Right lobe of liver (tissue), 6 donors: Measurements from ENCODE around the gene TRANK1. TPM values are rescaled to one million over a fixed set of nuclear protein-coding genes. Genes with fewer than 3 reads are reported as not detected.
A peak's percentile ranks its signal among the peaks of the same experiment; 100 is the strongest.

Source experiments
- ATAC-seq, 4 donors: fragments of 200-7000 bp; cut with Tn5 transposase; one replicate each; pipeline ENCODE4 v1.9.1; 2020; ENCODE audit warnings: mild to moderate bottlenecking in 4 of 4, moderate library complexity in 4 of 4
- DNase-seq, 3 donors: peaks; one replicate each; pipeline ENCODE4 v3.0.0-alpha.2; 2020
- H3K27ac ChIP-seq, 3 donors: fragments of 200-600 bp; one replicate each; pipeline ENCODE4 v1.8.0; 2022
- H3K27me3 ChIP-seq, 2 donors: fragments of 200-600 bp; one replicate each; pipeline ENCODE4 v1.8.0; 2022
- H3K36me3 ChIP-seq, 4 donors: fragments of 200-600 bp; sonication (generic) in 1 of 4; one replicate each; pipeline versions ENCODE4 v1.5.1 to v1.8.0; 2017 to 2022; ENCODE audit warnings: control low read depth in 1 of 4
- H3K4me1 ChIP-seq, 4 donors: fragments of 200-600 bp; sonication (generic) in 1 of 4; one replicate each; pipeline versions ENCODE4 v1.5.1 to v1.8.0; 2017 to 2022; ENCODE audit warnings: control low read depth in 1 of 4
- H3K4me3 ChIP-seq, 3 donors: fragments of 200-600 bp; one replicate each; pipeline ENCODE4 v1.8.0; 2022
- H3K9me3 ChIP-seq, 4 donors: fragments of 200-600 bp; sonication (generic) in 1 of 4; one replicate each; pipeline versions ENCODE4 v1.5.1 to v1.8.0; 2017 to 2022; ENCODE audit warnings: control low read depth in 1 of 4
- POLR2A ChIP-seq: fragments of 450-650 bp; IDR thresholded peaks from one replicate; pipeline ENCODE4 v1.6.1; 2017; ENCODE audit warnings: antibody characterized with exemption, mild to moderate bottlenecking
- WGBS: methylation state at CpG from one replicate; pipeline ENCODE4 v1.1.6; 2018; ENCODE audit warnings: low coverage, low lambda C conversion rate; ENCODE audit not compliant: insufficient coverage; ENCODE audit errors: missing lambda C conversion rate; 5-methylcytosine and 5-hydroxymethylcytosine counted together
- intact Hi-C, 2 donors: fragments of 100-400 bp; cut with DNase I; formaldehyde crosslinking; loops; one replicate each; pipeline versions ENCODE4 v1.11.2 to v1.14.1; 2022
- total RNA-seq, 6 experiments: library from RNA; depleted of rRNA in 2 of 6; stranded (reverse); fragments of >200 nt in 2 of 6; fragmentation: NEBNext Ultra II Directional in 3 of 6; extraction: Animal tissue kit (Norgen Biotek cat#: 25700) in 3 of 6; gene quantifications; one replicate each; pipeline versions ENCODE4 v1.1.0 to v1.2.4, GENCODE V29; 2016 to 2023
- TF ChIP-seq, protein P1 (sequence below), 4 donors: fragments of 200-600 bp in 3 of 4; fragments of 450-650 bp in 1 of 4; IDR thresholded peaks; one replicate each; pipeline versions ENCODE4 v1.5.1 to v1.8.0; 2016 to 2022; ENCODE audit warnings: antibody characterized with exemption in 4 of 4, mild to moderate bottlenecking in 2 of 4
- donor health status: DM: no; HTN: yes; CAD: no.
- donor health status: DM: no; HTN: no; CAD: no.
- donor health status: DM: no; HTN: no; CAD: no.
- donor health status: DM: no; HTN: yes; CAD: no.
- donor health status: DM: no; HTN: yes; CAD: no.

Gene TRANK1
- total RNA-seq, 6 experiments from 2014 or later, result 8.8 to 33.9 (median 19.6) TPM

DNA sequence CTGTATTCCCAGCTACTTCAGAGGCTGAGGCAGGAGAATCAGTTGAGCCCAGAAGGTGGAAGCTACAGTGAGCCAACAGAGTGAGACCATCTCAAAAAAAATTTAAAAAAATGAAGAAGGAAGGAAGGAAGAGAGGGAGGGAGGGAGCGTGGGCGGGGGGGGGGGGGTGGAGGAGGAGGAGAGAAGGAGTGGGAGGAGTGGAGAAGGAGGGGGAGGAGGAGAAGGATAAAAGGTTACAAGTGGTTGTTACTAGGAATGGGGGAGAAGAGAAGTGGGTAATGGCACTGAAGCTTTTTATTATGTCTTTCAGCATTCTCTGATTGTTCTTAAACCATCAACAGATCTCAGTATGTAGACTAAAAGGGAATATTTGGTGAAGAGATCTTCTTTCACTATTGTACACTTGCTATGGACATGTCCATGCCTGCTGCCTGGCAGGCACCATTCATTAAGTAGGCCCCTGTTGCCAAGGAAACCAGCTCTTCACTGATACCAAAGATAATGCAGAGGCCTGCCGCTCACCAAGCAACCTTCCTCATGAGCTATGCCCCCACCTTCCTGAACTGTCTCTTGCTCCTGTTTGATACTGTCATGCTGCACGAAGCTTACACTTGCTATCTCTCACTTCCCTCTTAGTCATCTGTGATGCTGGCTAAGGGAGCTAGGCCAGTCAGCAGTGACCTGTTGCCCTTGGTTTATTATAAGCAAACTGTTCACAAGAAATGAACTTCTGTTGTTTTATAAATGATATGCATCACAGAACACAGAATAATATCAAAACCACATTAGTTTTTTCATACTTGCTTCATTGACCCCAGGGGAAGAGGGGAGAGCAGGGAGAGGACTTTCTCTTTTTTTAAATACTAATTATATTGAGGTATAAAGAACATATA lies 24.9 kb upstream of the TRANK1 start:
- H3K9me3 ChIP-seq, result no peaks in the 10 kb centered on the region
- no peak overlapping the region for H3K4me3 ChIP-seq
- no peak overlapping the region for H3K27ac ChIP-seq
- no peaks in the 10 kb centered on the region for H3K4me1 ChIP-seq
- peak; percentile 56 to 89 (median 78) for ATAC-seq
- WGBS, result 65% methylated on average over 3 of the region's 4 CpGs
- no peaks in the 10 kb centered on the region for H3K27me3 ChIP-seq
- intact Hi-C loops, result no loop called here
- no peaks in the 10 kb centered on the region for H3K36me3 ChIP-seq
- TF ChIP-seq, protein P1, sequence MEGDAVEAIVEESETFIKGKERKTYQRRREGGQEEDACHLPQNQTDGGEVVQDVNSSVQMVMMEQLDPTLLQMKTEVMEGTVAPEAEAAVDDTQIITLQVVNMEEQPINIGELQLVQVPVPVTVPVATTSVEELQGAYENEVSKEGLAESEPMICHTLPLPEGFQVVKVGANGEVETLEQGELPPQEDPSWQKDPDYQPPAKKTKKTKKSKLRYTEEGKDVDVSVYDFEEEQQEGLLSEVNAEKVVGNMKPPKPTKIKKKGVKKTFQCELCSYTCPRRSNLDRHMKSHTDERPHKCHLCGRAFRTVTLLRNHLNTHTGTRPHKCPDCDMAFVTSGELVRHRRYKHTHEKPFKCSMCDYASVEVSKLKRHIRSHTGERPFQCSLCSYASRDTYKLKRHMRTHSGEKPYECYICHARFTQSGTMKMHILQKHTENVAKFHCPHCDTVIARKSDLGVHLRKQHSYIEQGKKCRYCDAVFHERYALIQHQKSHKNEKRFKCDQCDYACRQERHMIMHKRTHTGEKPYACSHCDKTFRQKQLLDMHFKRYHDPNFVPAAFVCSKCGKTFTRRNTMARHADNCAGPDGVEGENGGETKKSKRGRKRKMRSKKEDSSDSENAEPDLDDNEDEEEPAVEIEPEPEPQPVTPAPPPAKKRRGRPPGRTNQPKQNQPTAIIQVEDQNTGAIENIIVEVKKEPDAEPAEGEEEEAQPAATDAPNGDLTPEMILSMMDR (IDR thresholded peaks at IDR 0.05), result no peak
- no peak for TF ChIP-seq POLR2A
- DNase-seq, result no peak

DNA sequence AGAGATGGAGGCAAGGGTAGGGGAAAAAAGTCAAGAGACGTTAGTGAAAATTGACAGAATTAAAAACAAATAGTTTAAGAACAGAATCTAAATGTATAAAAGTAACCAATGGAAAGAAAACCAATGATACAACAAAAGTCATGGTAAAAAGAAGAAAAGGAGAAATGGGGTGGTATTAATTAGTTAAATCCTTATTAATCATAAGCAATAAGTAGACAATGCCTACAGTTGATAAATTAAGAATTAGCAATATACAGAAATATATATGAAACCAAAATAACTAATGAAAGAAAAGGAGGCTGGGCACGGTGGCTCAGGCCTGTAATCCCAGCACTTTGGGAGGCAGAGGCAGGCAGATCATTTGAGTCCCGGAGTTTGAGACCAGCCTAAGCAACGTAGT lies 24.2 kb upstream of the TRANK1 start:
- 79% methylated on average over 3 of the region's 4 CpGs for WGBS
- H3K27ac ChIP-seq, result no peak overlapping the region
- intact Hi-C loops, result no loop called here
- H3K36me3 ChIP-seq, result no peaks in the 10 kb centered on the region
- ATAC-seq (no peak), DNase-seq (no peak)
- H3K4me1 ChIP-seq, result no peaks in the 10 kb centered on the region
- H3K9me3 ChIP-seq, result no peaks in the 10 kb centered on the region
- H3K27me3 ChIP-seq, result no peaks in the 10 kb centered on the region
- H3K4me3 ChIP-seq, result no peak overlapping the region
- no peak for TF ChIP-seq POLR2A
- TF ChIP-seq, protein P1 (IDR thresholded peaks at IDR 0.05), result no peak

DNA sequence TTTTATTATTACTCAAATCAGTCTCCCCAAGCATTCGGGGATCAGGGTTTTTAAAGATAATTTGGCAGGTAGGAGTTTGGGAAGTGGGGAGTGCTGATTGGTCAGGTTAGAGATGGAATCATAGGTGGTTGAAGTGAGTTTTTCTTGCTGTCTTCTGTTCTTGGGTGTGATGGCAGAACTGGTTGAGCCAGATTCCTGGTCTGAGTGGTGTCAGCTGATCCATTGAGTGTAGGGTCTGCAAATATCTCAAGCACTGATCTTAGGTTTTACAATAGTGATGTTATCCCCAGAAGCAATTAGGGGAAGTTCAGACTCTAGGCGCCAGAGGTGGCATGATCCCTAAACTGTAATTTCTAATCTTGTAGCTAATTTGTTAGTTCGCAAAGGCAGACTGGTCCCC lies 20.6 kb upstream of the TRANK1 start:
- no peak overlapping the region for H3K4me3 ChIP-seq
- H3K27ac ChIP-seq, result no peak overlapping the region
- no peaks in the 10 kb centered on the region for H3K9me3 ChIP-seq
- H3K4me1 ChIP-seq, result no peaks in the 10 kb centered on the region
- intact Hi-C loops, result no loop called here
- TF ChIP-seq POLR2A, result no peak
- TF ChIP-seq, protein P1 (IDR thresholded peaks at IDR 0.05), result no peak
- DNase-seq (no peak), ATAC-seq (no peak)
- H3K27me3 ChIP-seq, result no peaks in the 10 kb centered on the region
- 90% methylated on average over 2 of the region's 3 CpGs for WGBS
- no peaks in the 10 kb centered on the region for H3K36me3 ChIP-seq

DNA sequence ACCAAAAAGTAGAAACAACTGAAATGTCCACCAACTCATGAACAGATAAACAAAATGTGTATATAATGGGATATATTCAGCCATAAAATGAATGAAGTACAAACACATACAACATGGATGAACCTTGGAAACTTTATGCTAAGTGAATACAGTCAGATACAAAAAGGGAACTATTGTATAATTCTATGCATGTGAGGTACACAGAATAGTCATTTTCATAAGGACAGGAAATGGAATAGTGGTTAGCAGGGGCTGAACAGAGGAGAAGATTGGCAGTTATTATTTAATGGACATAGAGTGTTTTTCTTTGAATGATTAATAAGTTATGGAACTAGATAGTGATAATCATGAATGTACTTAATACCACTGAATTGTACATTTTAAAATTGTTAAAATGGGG lies 20.0 kb upstream of the TRANK1 start:
- H3K27ac ChIP-seq, result no peak overlapping the region
- no peaks in the 10 kb centered on the region for H3K27me3 ChIP-seq

More for the DNA sequence above, 20.0 kb upstream of the TRANK1 start:
- no peak for TF ChIP-seq POLR2A
- TF ChIP-seq, protein P1 (IDR thresholded peaks at IDR 0.05), result no peak
- H3K9me3 ChIP-seq, result no peaks in the 10 kb centered on the region
- intact Hi-C loops, result loop anchor here in 1 of 2 donors (5.0 kb wide), 1 partner anchor 63 kb away; no protein-coding TSS in a partner anchor
- H3K4me3 ChIP-seq, result no peak overlapping the region
- H3K36me3 ChIP-seq, result no peaks in the 10 kb centered on the region
- no peak for ATAC-seq
- DNase-seq, result no peak
- H3K4me1 ChIP-seq, result no peaks in the 10 kb centered on the region
